NCI-H1417 (cell line): ENCODE measurements around the gene RIMBP2.

Experiments used
- DNase-seq, 3 experiments: peaks; one replicate each; lab custom pipeline; 2025; lab: John Stamatoyannopoulos, UW

The RIMBP2 gene

DNA sequence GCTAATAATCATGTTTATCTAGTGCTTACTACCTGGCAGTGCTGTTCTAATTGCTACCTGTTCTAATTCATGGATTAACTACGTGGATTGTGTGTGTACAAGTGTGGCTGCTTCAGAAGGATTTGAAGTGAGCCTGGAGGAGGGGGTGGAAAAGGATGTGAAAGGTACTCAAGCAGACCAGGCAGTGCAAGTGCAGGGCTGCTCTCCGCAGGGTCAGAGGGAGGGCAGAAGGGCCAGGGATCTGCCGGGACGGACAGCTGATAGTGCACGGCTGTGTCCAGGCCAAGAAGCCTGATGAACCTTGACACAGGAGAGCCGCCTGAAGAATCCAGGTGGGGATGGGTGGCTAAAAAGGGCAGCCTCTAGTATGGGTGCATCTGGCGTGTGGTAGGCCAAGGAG, 349.9 kb downstream of the RIMBP2 start:
- DNase-seq: peak in 2 of 3 experiments; percentile 20 to 53

GRCh38 chr12:130364578-130364977, 351.5 kb downstream of the RIMBP2 start:
- DNase-seq: no peak

GRCh38 chr12:130362060-130362459, 354.0 kb downstream of the RIMBP2 start:
- no peak for DNase-seq

DNA sequence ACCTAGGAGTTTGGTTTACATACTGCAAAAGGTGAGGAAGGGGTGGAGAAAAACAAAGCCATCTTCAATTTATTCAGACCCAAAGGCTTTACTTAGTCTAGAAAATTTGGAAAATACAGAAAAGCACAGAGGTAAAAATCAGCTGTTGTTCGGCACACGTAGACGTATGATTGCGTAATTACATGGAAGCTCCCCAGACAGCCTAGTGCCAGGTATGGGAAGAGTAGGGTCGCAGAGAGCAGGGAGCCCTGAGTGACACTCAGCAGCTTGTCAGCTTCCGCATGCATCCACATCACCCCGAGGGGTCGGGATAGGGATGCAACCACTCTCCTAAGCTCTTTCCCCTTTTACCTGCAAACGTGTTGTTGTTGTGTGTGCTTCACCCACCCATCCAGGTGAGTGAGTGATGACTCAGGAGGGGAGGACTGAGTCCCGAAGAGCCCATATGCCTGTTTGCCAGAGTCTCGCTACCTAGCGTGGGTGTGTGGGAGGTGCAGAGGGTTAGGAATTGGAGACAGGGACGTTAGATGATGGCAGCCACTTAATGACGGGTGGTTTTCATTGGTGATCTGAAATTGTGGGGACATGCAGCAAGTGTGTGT, 358.3 kb downstream of the RIMBP2 start:
- DNase-seq: no peak

DNA sequence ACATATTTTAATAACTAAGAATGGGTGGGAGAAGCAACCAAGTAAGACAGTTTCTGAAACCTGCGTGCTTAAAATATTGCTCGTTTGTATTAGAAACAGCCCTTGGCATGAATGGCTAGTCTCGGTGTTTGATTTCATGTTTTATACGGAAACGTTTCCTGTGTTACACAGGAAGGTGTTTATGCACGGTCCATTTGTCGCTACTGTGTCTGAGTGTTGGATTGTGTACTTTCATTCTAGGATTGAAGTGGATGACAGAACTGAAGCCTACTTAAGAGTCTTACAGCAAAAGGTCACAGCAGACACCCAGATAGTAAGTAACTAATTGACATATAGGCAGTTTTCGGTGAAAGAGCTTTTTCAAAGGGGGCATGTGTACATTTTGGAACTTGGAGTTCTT, 358.9 kb downstream of the RIMBP2 start:
- peak; percentile 15 to 57 (median 34) for DNase-seq

DNA sequence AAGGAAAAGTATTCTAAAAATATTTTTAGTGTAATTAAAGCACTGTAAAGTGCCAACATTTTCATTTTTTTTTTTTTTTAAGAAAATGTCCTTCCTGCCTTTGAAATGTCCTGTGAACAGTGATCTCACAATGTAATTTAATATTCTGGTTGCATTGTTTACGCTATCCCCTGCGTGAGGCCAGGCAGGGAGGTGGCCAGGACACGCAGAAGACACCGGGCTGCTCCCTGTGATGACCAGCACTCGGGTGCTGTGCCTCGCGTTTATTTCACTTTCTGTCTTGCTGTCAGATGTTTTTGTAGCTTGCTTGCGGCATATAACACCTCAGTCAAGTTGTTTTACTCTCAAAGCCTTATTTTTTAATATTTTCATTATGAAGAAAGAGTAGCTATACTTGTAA, 359.9 kb downstream of the RIMBP2 start:
- no peak for DNase-seq

DNA sequence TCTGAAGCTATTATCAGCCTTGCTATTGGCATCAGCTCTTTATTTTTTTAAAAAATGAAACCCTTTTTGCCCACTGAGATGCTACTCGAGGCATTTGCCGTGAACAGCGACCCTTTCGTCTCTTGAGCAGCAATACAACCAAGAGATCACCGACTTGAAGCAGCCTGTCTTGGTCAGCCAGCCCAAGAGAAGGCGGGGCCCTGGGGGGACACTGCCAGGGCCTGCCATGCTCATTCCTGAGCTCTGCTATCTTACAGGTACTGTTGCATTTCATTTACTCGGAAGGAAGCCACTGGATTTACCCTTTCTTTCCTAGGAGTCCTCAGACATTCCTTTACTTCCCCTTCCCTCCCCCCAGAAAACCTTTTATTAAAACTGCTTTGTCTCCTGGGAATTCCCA, 361.7 kb downstream of the RIMBP2 start:
- no peak for DNase-seq

- no peak for DNase-seq
Measured at GRCh38 chr12:130353081-130353480, 363.0 kb downstream of the RIMBP2 start.

- no peak for DNase-seq
Measured at GRCh38 chr12:130351326-130351725, 364.8 kb downstream of the RIMBP2 start.

GRCh38 chr12:130350715-130351114, 365.4 kb downstream of the RIMBP2 start:
- no peak for DNase-seq

DNA sequence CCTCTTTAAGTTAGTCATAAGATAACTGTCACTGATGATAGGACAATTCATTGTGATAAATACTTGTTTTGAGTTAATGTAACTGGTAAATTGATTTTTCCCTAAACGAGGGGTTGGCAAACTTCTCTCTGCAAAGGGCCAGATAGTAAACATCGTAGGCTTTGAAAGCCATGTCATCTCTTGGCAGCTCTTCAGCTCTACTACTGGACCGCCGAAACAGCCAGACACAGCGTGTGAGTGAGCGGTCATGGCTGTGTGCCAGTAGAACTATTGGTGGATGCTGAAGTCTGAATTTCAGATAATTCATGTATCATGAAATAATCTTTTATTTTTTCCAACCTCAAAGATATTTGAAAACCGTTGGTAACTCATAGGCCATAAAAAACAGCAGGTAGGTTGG, 368.5 kb downstream of the RIMBP2 start:
- no peak for DNase-seq
